PC-9 (cell line): ENCODE results near the gene UPF3A. TPM values are rescaled to one million over a fixed set of nuclear protein-coding genes. Genes with fewer than 3 reads are reported as not detected.

Experiments used
- BruUV-seq: library from RNA; stranded (reverse); fragments of 400-500 nt; replicated peaks from 2 replicates; lab custom pipeline; 2021; lab: Mats Ljungman, UMichigan
- CTCF ChIA-PET: fragments of 300-600 bp; sonication (Branson Sonifier 250); formaldehyde crosslinking; loops from one replicate; lab custom pipeline; 2022; ENCODE audit warnings: antibody characterized with exemption; lab: Charles Lee
- POLR2A ChIA-PET: fragments of 300-600 bp; sonication (Branson Sonifier 250); formaldehyde crosslinking; loops from one replicate; lab custom pipeline; 2022; ENCODE audit warnings: antibody characterized with exemption; ENCODE audit not compliant: unreplicated experiment; lab: Charles Lee
- DNase-seq, 2 experiments: peaks; one replicate each; pipeline versions ENCODE4 v3.0.0 to v3.0.0-alpha.2; 2015 to 2022; ENCODE audit warnings: mixed read lengths in 1 of 2
- H2AFZ ChIP-seq: fragments of 200-600 bp; sonication (generic); 2 replicates; pipeline ENCODE4 v1.8.1; 2017; ENCODE audit warnings: antibody characterized with exemption
- H3F3A ChIP-seq: fragments of 200-600 bp; sonication (generic); 2 replicates; pipeline ENCODE4 v1.8.1; 2017; ENCODE audit warnings: antibody characterized with exemption, mild to moderate bottlenecking, low read depth; ENCODE audit not compliant: insufficient read depth
- H3K27ac ChIP-seq: fragments of 200-600 bp; sonication (generic); 2 replicates; pipeline ENCODE4 v1.6.1; 2016; ENCODE audit warnings: mixed run types
- H3K27me3 ChIP-seq: fragments of 200-600 bp; sonication (generic); 2 replicates; pipeline ENCODE4 v1.6.1; 2016; ENCODE audit warnings: low read depth, mixed run types; ENCODE audit not compliant: insufficient read depth
- H3K36me3 ChIP-seq: fragments of 200-600 bp; sonication (generic); 2 replicates; pipeline ENCODE4 v1.6.1; 2016; ENCODE audit warnings: low read depth, mixed run types
- H3K4me1 ChIP-seq: fragments of 200-600 bp; sonication (generic); replicated peaks from 2 replicates; pipeline ENCODE4 v1.6.1; 2016; ENCODE audit warnings: mixed run types; ENCODE audit not compliant: insufficient read depth
- H3K4me2 ChIP-seq: fragments of 200-600 bp; sonication (generic); 2 replicates; pipeline ENCODE4 v1.6.1; 2017; ENCODE audit warnings: mixed run types
- H3K4me3 ChIP-seq: fragments of 200-600 bp; sonication (generic); 2 replicates; pipeline ENCODE4 v1.6.1; 2016; ENCODE audit warnings: mixed run types
- H3K79me2 ChIP-seq: fragments of 200-600 bp; sonication (generic); 2 replicates; pipeline ENCODE4 v1.6.1; 2017; ENCODE audit warnings: low read depth, mixed run types
- H3K9me2 ChIP-seq: fragments of 200-600 bp; sonication (generic); 2 replicates; pipeline ENCODE4 v1.8.1; 2017; ENCODE audit warnings: mild to moderate bottlenecking; ENCODE audit not compliant: insufficient read depth
- H3K9me3 ChIP-seq: fragments of 200-600 bp; sonication (generic); 2 replicates; pipeline ENCODE4 v1.8.1; 2016; ENCODE audit warnings: low read depth; ENCODE audit not compliant: insufficient read depth
- H4K20me1 ChIP-seq: fragments of 200-600 bp; sonication (generic); 2 replicates; pipeline ENCODE4 v1.8.1; 2017; ENCODE audit not compliant: insufficient read depth
- CTCF ChIP-seq: fragments of 200-600 bp; sonication (generic); conservative IDR thresholded peaks from 2 replicates; pipeline ENCODE4 v1.6.1; 2017; ENCODE audit warnings: mixed run types, antibody characterized with exemption, mild to moderate bottlenecking, moderate library complexity
- EZH2 ChIP-seq: fragments of 200-600 bp; sonication (generic); IDR thresholded peaks from 2 replicates; pipeline ENCODE4 v1.8.0; 2017; ENCODE audit warnings: antibody characterized with exemption, low read depth
- intact Hi-C: fragments of 100-400 bp; cut with micrococcal nuclease; formaldehyde crosslinking; loops from one replicate; pipeline ENCODE4 v1.10.0; 2022; ENCODE audit not compliant: unreplicated experiment
- total RNA-seq: library from RNA; stranded (reverse); gene quantifications from 2 replicates; pipeline ENCODE4 v1.2.3, GENCODE V29; 2021

The UPF3A gene
- total RNA-seq, 1 experiment from 2014 or later = 54.1 TPM

GRCh38 chr13:114272977-114273376 is 8.4 kb upstream of the UPF3A start:
- no peaks in the 10 kb centered on the region for H3K4me1 ChIP-seq
- CTCF ChIA-PET = no interaction called here
- POLR2A ChIA-PET = no interaction called here
- H2AFZ ChIP-seq = no peak overlapping the region
- peaks cover 4% of the 10 kb centered on the region; the same call in 1 of the 2 replicates for H3F3A ChIP-seq
- TF ChIP-seq EZH2 (no peak), CTCF (no peak)
- H3K27me3 ChIP-seq = no peaks in the 10 kb centered on the region
- no peaks in the 10 kb centered on the region for H3K79me2 ChIP-seq
- no peaks in the 10 kb centered on the region for H3K9me3 ChIP-seq
- no peak overlapping the region for H3K4me2 ChIP-seq
- peaks cover 37% of the 10 kb centered on the region for H3K36me3 ChIP-seq
- no peaks in the 10 kb centered on the region for H4K20me1 ChIP-seq
- no peaks in the 10 kb centered on the region for H3K9me2 ChIP-seq
- BruUV-seq = no TSS peak
- DNase-seq = no peak
- H3K27ac ChIP-seq = no peak overlapping the region
- intact Hi-C loops = no loop called here
- H3K4me3 ChIP-seq = no peak overlapping the region

- Histone ChIP-seq H3K27ac (no peak overlapping the region), H3K36me3 (peaks cover 21% of the 10 kb centered on the region), H3K9me3 (no peaks in the 10 kb centered on the region), H3K9me2 (no peaks in the 10 kb centered on the region), H3K4me3 (no peak overlapping the region), H3F3A (peaks cover 24% of the 10 kb centered on the region), H3K4me2 (no peak overlapping the region), H4K20me1 (no peaks in the 10 kb centered on the region), H2AFZ (no peak overlapping the region), H3K27me3 (no peaks in the 10 kb centered on the region), H3K79me2 (no peaks in the 10 kb centered on the region), H3K4me1 (peaks cover 14% of the 10 kb centered on the region)
- BruUV-seq = no TSS peak
- TF ChIP-seq CTCF = no peak
- TF ChIP-seq EZH2 = no peak
- DNase-seq = no peak
- CTCF ChIA-PET = no interaction called here
- intact Hi-C loops = no loop called here
- POLR2A ChIA-PET = no interaction called here
Observed at GRCh38 chr13:114275304-114275703, 6.1 kb upstream of the UPF3A start.

GRCh38 chr13:114279146-114279545 is 2.3 kb upstream of the UPF3A start:
- POLR2A ChIA-PET = no interaction called here
- H3K9me2 ChIP-seq = no peaks in the 10 kb centered on the region
- H3K4me3 ChIP-seq = no peak overlapping the region
- CTCF ChIA-PET = no interaction called here
- peak overlapping the region; percentile 85 for H3K4me2 ChIP-seq
- H3K27ac ChIP-seq = peak overlapping the region; percentile 91
- H4K20me1 ChIP-seq = no peaks in the 10 kb centered on the region; the same call in 1 of the 2 replicates
- no peaks in the 10 kb centered on the region for H3K9me3 ChIP-seq
- no TSS peak for BruUV-seq
- no peak for TF ChIP-seq CTCF
- TF ChIP-seq EZH2 = no peak
- no peak for DNase-seq
- H3K27me3 ChIP-seq = no peaks in the 10 kb centered on the region
- H3K79me2 ChIP-seq = peaks cover 21% of the 10 kb centered on the region
- no peak overlapping the region for H2AFZ ChIP-seq
- H3K4me1 ChIP-seq = peaks cover 28% of the 10 kb centered on the region
- H3F3A ChIP-seq = peaks cover 38% of the 10 kb centered on the region
- peaks cover 17% of the 10 kb centered on the region for H3K36me3 ChIP-seq
- intact Hi-C loops = no loop called here
